Measurements from ENCODE around the gene L3MBTL4.

DNA sequence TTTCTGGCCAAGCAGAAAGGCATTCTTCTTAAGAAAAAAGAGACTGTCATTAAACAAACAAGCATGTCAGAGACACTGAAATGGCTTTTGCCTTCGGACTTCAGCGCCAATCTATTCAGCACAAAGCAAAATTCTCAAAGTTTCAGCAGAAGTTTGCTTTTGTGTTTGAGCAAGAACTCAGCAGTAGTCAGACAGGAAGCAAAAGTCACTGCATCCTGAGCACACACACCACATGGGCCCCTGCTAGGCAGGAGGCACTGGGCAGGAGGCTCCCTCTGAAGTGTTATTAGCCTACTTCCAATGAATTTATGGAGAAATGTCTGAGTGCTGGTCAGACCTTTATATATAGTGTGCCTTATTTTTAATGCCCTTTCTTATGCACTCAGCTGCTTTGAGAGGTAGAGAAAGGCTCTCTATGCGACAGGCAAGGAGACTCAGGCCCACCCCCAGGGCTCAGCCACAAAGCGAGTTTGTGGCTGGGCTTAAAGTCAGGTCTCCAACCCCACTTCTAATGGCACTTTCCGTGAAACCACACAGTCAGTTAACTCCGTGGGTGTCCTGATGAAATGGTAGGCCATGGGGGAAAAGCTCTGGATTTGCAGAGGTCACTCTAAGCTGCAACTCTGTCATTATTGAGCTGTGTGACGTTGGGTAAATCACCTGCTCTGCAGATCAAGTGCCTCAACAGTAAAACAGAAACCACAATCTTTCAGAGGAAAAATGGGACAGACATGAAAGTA, 358.4 kb downstream of the L3MBTL4 start:
- TF ChIP-seq, protein P1, sequence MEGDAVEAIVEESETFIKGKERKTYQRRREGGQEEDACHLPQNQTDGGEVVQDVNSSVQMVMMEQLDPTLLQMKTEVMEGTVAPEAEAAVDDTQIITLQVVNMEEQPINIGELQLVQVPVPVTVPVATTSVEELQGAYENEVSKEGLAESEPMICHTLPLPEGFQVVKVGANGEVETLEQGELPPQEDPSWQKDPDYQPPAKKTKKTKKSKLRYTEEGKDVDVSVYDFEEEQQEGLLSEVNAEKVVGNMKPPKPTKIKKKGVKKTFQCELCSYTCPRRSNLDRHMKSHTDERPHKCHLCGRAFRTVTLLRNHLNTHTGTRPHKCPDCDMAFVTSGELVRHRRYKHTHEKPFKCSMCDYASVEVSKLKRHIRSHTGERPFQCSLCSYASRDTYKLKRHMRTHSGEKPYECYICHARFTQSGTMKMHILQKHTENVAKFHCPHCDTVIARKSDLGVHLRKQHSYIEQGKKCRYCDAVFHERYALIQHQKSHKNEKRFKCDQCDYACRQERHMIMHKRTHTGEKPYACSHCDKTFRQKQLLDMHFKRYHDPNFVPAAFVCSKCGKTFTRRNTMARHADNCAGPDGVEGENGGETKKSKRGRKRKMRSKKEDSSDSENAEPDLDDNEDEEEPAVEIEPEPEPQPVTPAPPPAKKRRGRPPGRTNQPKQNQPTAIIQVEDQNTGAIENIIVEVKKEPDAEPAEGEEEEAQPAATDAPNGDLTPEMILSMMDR (IDR thresholded peaks at IDR 0.05) = no peak
- TF ChIP-seq POLR2A (IDR thresholded peaks at IDR 0.05) = no peak
